GM19467 (cell line): ENCODE measurements around the gene RTN4.

Experiments
- ATAC-seq: cut with Tn5 transposase; IDR thresholded peaks from one replicate; pipeline ENCODE4 v1.9.1; 2021; ENCODE audit warnings: mild to moderate bottlenecking, moderate library complexity; ENCODE audit not compliant: unreplicated experiment

The RTN4 gene

DNA sequence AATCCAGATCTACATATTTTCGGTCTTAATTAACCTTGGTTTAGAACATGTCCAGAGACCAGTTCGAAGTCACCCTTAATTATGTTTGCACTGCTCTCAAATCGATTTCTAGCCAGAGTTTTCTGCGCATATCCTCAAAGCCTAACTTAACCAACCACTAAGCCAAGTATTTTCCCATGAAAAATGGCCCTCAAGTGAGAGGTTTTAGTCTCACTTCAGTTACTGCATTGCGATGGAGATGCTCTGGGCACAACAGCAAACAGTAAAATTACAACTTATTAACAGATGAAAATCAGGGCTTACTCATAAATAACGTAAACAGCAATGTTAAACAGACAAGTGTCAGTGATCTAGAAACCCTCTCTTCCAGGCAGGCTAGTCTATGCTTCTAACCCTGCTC, 4.5 kb downstream of the RTN4 start:
- ATAC-seq, result no peak

GRCh38 chr2:55043841-55044240, 6.4 kb downstream of the RTN4 start:
- ATAC-seq, result no peak

DNA sequence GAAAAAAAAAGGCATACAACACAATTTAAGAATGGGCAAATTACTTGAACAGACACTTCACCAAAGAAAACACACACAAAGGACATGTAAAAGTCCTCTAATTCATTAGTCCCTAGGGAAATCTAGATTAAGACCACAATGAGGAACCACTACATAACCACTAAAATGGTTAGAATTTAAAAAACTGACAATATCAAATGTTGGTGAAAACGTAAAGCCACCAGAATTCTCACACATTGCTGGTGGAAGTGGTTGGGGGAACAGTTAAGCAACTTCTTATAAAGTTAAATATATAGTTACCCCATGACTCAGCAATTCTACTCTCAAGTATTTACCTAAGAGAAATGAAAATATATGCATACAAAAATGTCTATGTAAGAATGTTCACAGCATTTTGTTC, 11.8 kb downstream of the RTN4 start:
- ATAC-seq, result no peak

- no peak for ATAC-seq
These were observed 14.5 kb downstream of the RTN4 start for GRCh38 chr2:55035716-55036115.

DNA sequence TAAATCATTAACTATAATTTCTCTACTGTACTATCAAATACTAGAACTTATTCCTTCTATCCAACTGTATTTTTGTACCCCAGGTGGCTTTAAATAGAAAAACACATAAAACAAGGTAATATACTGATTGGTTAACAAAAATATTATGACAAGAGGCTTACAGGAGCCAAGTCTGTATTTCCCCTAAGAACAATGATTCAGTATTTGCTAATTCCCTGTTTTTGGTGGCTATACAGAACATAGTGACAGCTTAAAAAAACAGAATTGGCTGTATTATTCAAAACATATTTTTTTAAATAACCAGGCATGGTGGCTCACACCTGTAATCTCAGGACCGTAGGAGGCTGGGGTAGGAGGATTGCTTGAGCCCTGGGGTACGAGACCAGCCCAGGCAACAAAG, 16.3 kb downstream of the RTN4 start:
- ATAC-seq, result no peak

DNA sequence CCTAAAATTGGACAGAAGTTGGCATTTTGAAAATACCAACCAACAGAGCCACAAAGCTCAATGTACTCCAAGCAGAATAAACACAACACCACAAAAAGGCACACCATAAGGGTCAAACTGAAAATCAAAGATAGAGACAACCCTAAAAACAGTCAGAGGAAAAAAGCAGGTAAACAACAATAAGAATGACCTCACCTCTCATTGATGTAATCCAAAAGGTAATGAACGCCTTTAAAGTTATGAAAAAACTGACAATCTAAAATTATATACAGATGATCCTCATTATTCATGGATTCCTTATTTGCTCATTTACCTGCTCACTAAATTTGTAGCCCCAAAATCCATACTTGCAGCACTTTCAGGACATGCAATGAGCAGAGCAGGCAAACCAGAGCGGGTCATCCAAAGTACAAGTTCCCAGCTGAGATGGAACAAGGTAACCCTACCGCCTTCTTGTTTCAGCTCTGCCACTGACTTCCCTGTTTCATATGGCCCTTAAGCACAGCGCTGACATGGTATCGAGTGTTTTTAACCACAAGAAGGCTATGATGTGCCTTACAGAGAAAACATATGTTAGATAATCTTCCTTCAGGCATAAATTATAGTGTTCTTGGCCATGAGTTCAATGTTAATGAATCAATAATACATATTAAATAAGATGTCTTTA, 17.0 kb downstream of the RTN4 start:
- ATAC-seq, result peak; percentile 85

GRCh38 chr2:55031505-55031904, 18.7 kb downstream of the RTN4 start:
- no peak for ATAC-seq

GRCh38 chr2:55030766-55031165, 19.5 kb downstream of the RTN4 start:
- no peak for ATAC-seq

DNA sequence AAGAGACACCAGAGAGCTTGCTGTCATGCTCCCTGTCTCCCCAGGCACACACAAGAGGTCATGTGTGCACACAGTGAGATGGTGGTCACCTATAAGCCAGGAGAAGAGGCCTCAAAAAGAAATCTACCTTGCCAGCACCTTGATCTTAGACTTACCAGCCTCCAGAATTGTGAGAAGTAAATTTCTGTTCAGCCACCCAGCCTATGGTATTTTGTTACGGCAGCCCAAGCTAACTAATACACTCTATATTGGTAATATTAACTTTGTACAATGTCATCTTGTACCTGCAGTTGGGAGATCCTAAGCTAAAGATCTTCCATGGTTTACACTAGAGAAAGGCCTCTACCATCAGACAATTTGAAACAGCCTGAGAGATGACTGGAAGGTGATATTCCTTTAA, 21.2 kb downstream of the RTN4 start:
- no peak for ATAC-seq

DNA sequence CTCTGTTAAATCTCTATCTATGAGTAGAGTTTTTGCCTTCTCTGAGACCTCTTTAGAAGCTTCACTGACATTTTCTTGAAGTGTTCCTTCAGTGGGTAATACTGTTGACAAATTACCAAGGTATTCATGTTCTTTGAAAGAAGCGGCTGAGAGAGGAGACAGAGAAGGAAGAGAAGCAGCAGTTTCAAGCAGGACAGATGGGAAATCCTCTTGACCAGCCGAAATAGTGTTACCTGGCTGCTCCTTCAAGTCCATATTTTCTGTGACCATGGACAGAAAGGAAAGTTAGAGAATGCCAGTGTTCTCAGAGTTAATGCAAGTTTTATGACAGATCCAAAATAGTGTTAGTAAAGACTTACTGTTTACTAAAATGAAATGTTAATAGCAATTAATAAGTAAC, 23.0 kb downstream of the RTN4 start:
- ATAC-seq, result no peak

DNA sequence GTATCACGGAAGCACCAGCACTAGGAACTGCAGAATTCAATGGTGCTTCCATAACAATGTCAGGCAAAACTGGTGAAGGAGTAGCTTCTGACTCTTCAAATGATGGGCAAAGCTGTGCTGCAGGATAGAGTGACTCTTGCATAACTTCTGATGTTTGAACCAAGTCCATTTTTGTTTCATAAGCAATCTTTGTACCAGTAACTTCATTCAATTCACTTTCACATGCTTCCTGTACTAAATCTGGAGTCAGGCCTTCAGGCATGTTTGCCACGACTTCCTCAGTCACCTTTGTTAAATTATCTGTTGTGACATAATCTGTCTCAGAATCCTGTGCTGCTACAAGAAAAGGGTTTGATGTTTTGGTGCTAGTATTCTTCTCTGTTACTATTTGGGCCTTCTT, 24.0 kb downstream of the RTN4 start:
- no peak for ATAC-seq

- ATAC-seq, result no peak
These were observed 24.6 kb downstream of the RTN4 start for GRCh38 chr2:55025627-55026026.

GRCh38 chr2:55025082-55025481, 25.2 kb downstream of the RTN4 start:
- no peak for ATAC-seq

DNA sequence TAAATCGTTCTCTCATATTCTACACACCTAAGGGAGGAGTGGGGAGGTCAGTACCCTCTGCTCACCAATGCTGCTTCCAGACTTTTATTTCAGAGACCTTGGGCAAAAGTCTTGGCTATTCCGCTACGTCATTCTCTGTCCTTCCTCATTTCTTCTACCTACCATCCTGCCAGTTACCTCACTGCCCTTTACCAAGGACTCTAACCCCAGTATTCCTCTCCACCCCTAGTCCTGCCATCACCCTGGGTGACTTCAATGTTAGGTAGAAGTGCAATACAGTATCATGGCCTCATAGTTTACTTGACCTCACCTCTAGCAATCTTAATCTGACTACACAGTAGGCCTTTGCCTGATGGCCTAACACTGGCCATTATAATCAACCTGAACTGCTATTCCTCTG, 27.8 kb downstream of the RTN4 start:
- ATAC-seq, result no peak

GRCh38 chr2:55019526-55020258, 30.6 kb downstream of the RTN4 start:
- ATAC-seq, result no peak

DNA sequence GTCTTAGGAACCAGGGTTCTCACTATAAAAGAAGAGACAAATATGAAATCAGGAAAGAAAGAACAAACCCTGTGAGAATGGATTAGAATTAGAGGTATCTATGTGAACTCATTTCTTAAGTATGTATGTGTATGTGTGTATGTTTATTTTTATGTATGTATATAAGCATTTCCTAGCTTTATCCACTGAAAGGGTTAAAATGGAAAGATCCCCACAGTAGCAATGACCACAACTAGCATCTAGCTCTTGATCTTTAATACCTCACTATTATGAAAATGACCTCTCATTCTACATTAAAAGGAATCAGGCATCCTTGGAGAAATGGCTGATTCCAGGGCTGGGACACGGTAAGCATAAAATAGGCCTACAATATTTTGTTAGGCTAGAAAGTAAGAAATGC, 31.6 kb downstream of the RTN4 start:
- ATAC-seq, result no peak

- no peak for ATAC-seq
These were observed 32.4 kb downstream of the RTN4 start for GRCh38 chr2:55017880-55018279.

- ATAC-seq, result no peak
These were observed 32.8 kb downstream of the RTN4 start for GRCh38 chr2:55017428-55017827.

GRCh38 chr2:55014962-55015939, 35.0 kb downstream of the RTN4 start:
- no peak for ATAC-seq

- ATAC-seq, result no peak
These were observed 36.3 kb downstream of the RTN4 start for GRCh38 chr2:55013936-55014335.

GRCh38 chr2:55012672-55013484, 37.4 kb downstream of the RTN4 start:
- no peak for ATAC-seq
